GM21390 (cell line): ENCODE measurements around the gene CYP4Z1.
"Not testable (repeated sequence)": the region's sequence is repeated elsewhere in the genome, so short reads cannot be mapped to it uniquely, and the experiment has no call there.

Experiments
- ATAC-seq: cut with Tn5 transposase; IDR thresholded peaks from one replicate; pipeline ENCODE4 v1.9.1; 2021; ENCODE audit not compliant: unreplicated experiment

Gene CYP4Z1

GRCh38 chr1:47067097-47067594 is at the start of gene CYP4Z1:
Gene CYP4Z1, plus strand, starts transcription at chr1:47067231. Its CDS starts 260 bp downstream, at chr1:47067491.
- no peak for ATAC-seq

- no peak for ATAC-seq
These were observed 46.0 kb upstream of the CYP4Z1 start for GRCh38 chr1:47021070-47021469.

- ATAC-seq, result no peak
These were observed 43.5 kb upstream of the CYP4Z1 start, which contains the start of gene CYP4X1 for GRCh38 chr1:47023268-47024140. Gene CYP4X1, plus strand, starts transcription at chr1:47023669. Its CDS starts 149 bp downstream, at chr1:47023818.

- no peak for ATAC-seq
These were observed 42.8 kb upstream of the CYP4Z1 start for GRCh38 chr1:47024141-47024801.

- no peak for ATAC-seq
These were observed 36.7 kb upstream of the CYP4Z1 start for GRCh38 chr1:47030170-47030805.

GRCh38 chr1:47031059-47031458 is 36.0 kb upstream of the CYP4Z1 start:
- ATAC-seq, result no peak

- ATAC-seq, result no peak
These were observed 35.4 kb upstream of the CYP4Z1 start for GRCh38 chr1:47031585-47031984.

GRCh38 chr1:47036764-47037163 is 30.3 kb upstream of the CYP4Z1 start:
- ATAC-seq, result no peak

GRCh38 chr1:47059376-47059775 is 7.7 kb upstream of the CYP4Z1 start:
- no peak for ATAC-seq

GRCh38 chr1:47069080-47069479 is 2.0 kb downstream of the CYP4Z1 start:
- not testable (repeated sequence) for ATAC-seq

- ATAC-seq, result not testable (repeated sequence)
These were observed 2.5 kb downstream of the CYP4Z1 start for GRCh38 chr1:47069509-47069908.

GRCh38 chr1:47089356-47089755 is 22.3 kb downstream of the CYP4Z1 start:
- ATAC-seq, result not testable (repeated sequence)

- ATAC-seq, result not testable (repeated sequence)
These were observed 24.4 kb downstream of the CYP4Z1 start for GRCh38 chr1:47091476-47091875.

- no peak for ATAC-seq
These were observed 37.8 kb downstream of the CYP4Z1 start for GRCh38 chr1:47104816-47105215.

- ATAC-seq, result no peak
These were observed 39.8 kb downstream of the CYP4Z1 start for GRCh38 chr1:47106792-47107191.

GRCh38 chr1:47107851-47108574 is 41.0 kb downstream of the CYP4Z1 start:
- not testable (repeated sequence) for ATAC-seq

GRCh38 chr1:47109482-47109881 is 42.5 kb downstream of the CYP4Z1 start:
- ATAC-seq, result not testable (repeated sequence)

GRCh38 chr1:47113178-47113577 is 46.1 kb downstream of the CYP4Z1 start:
- no peak for ATAC-seq

GRCh38 chr1:47121039-47121438 is 54.0 kb downstream of the CYP4Z1 start:
- not testable (repeated sequence) for ATAC-seq

- ATAC-seq, result not testable (repeated sequence)
These were observed 57.8 kb downstream of the CYP4Z1 start for GRCh38 chr1:47124834-47125233.

- ATAC-seq, result not testable (repeated sequence)
These were observed 60.0 kb downstream of the CYP4Z1 start for GRCh38 chr1:47126997-47127396.
